Gastroesophageal sphincter (tissue), 3 donors: ENCODE data around the gene WDR47.

Experiments used
- CTCF ChIP-seq, 4 experiments: fragments of 200-600 bp in 2 of 4; fragments of 450-650 bp in 2 of 4; sonication (generic) in 1 of 4; IDR thresholded peaks; one replicate each; pipeline ENCODE4 v1.5.1; 2017 to 2019; ENCODE audit warnings: antibody characterized with exemption in 4 of 4, mild to moderate bottlenecking in 2 of 4, moderate library complexity in 2 of 4
- EP300 ChIP-seq: sonication (generic); formaldehyde crosslinking; IDR thresholded peaks from one replicate; pipeline ENCODE4 v1.6.1; 2017; ENCODE audit warnings: antibody characterized with exemption, mild to moderate bottlenecking
- POLR2A ChIP-seq, 2 donors: fragments of 450-650 bp; IDR thresholded peaks; one replicate each; pipeline ENCODE4 v1.6.1; 2017; ENCODE audit warnings: antibody characterized with exemption in 2 of 2, mild to moderate bottlenecking in 2 of 2, moderate library complexity in 1 of 2

GRCh38 chr1:109048335-109048734, 6.4 kb upstream of the WDR47 start:
- TF ChIP-seq POLR2A (IDR thresholded peaks at IDR 0.05) (no peak), CTCF (IDR thresholded peaks at IDR 0.05) (no peak), EP300 (no peak)
